HepG2 (cell line): Measurements from ENCODE around the gene ADAMTS4.

Experiments
- FOXK2 ChIP-seq: fragments of 450-650 bp; IDR thresholded peaks from 2 replicates; pipeline ENCODE4 v1.6.1; 2016
- NCOA1 ChIP-seq: sonication (generic); formaldehyde crosslinking; IDR thresholded peaks from 2 replicates; pipeline ENCODE4 v1.9.0; 2021; ENCODE audit warnings: missing genetic modification reagents

DNA sequence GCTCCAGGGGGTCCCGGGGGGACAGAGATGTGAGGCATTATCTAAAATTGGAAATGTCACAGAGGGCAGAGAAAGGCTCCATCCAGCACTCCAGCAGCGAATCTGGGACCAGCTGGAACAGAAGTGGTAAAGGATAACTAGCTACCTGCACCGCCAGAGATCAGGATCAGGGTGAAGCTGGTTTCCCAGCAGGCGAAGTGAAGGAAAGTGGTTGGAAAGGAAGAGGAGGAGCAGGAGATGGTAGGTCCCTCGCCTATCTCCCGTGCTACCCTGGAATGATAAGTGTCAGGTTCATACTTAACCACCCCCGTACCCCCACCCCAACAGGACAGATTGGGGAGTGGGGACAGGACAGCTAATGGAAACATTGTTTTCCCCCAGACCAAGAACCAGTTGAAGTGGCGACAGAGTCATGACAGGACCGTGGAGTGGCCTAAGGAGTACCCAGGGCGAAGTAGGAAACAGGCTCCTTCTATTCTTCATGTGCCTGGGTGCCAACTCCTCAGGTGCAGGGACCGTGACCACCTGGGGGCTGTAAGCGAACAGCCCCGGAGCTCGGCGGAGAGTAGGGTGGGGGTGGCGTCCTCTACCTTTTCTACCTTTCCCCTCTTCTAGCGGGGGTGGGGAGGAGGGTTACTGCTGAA, 22.3 kb downstream of the ADAMTS4 start:
- TF ChIP-seq NCOA1 (CRISPR knock-in tag), result no peak
- TF ChIP-seq FOXK2, result no peak
